Measurements from ENCODE around the gene DMD.
A peak's percentile ranks its signal among the peaks of the same experiment; 100 is the strongest.

The DMD gene

DNA sequence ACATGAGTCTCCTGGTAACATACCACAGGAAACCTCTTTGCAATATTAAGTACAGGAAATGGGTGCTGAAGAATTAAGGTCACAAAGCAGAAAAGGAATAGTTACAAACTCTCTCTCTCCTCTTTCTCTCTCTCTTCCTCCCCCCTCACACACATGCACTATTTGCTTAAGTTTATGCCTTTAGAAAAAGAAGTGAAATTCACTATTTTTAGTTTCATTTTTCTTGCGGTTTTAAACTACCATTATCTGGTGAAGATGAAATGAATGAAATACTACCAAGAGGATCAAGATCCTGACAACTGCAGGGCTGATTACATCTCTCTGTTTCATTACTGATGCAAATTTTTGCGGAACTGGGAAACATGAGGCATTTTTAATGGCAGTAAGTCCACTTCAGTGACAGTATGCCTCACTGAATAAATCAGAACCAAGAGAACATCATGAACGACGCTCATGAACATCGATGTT is 2075.2 kb downstream of the DMD start:
- DNase-seq = no peak

DNA sequence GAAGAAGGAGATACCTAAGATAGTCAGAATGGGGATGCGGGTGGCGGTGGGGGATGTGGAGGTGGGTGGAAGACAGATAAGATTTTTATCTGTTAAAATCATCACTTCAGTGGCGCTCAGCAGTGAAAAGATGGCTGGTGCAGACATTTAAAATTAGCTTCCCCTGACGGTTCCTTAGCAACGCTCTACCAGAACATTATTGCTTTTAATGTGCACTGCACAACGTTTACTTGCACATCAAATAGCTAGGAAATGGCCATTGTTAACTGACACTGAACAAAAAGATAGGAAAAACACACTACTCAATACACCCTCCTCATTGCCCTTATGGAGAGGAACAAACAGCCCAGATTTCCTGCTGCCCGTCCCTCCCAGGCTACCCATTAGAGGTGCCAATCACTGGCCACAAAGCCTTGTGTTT is 2078.5 kb downstream of the DMD start:
- peak in 19 of 56 donors; percentile 0 to 42 (median 4) for DNase-seq

DNA sequence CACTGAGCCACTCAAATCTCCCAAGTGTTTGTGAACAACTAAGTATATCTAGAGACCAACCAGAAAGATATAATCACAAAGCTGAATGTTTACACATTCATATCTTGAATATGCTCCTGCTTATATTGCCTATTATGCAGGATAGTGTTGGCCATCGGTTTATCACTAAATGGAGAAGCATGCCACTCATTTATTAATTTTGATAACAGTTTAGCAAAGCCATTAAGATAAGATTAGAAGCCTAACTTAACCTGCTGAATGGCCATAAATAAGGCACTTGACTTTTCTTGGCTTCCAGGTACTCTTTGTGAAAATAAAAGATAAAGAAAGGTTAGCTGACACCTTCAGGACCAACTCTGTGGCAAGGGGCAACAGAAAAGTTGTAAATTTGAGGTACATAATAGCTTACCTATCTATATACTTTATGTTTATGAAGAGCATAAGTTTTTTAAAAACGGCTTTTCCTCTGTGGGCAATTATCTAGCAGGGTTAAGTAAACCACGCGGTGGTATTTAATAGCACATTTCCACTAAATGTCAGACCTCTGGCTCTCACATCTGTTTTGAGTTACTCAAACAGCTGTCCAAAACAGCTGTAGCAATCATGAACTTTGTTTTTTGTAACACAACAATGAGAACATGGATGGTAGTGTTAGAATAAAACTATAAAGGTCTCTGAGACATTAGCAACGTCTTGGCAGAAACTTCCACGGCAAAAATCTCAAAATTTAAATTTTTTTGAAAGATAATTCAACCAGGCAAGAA is 2080.7 kb downstream of the DMD start:
- DNase-seq = no peak

DNA sequence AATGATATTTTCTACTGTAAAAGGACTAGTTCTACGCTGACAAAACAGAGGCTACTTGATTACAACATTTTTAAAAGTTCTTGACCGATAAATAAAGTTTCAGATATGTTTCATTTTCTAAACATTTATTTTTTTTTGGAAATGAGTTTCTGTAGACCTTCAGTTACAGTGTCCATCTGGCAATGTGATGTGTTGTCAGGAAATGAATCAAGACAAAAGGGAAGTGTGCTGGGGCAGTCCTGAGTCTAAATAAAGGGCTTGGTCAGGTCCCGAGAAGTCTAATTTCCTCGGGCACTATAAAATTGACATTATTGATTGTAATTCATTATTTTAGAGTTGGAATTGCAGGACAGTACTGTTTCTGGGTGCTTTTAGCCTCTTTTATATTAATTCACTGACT is 2082.5 kb downstream of the DMD start:
- no peak for DNase-seq

GRCh38 chrX:31127716-31128115 is 2083.6 kb downstream of the DMD start:
- no peak for DNase-seq

DNA sequence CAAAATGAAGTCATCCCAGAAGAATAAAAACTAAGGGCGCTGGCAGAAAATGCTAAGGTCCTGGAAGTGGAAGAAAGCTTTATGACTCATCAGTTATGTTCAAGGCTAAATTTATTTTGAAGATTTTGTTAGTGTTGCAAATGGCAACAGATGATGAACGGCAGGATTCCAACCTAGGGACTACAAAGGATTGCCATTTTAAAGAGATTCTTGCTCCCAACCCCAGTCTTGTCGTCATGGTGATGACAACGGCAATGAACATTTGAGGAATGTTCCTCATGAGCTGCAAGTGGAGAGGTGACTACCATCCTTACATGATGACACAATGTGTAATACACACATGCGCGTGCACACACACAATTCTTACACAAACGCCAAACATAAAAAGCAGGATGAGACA is 2085.1 kb downstream of the DMD start:
- DNase-seq = no peak

DNA sequence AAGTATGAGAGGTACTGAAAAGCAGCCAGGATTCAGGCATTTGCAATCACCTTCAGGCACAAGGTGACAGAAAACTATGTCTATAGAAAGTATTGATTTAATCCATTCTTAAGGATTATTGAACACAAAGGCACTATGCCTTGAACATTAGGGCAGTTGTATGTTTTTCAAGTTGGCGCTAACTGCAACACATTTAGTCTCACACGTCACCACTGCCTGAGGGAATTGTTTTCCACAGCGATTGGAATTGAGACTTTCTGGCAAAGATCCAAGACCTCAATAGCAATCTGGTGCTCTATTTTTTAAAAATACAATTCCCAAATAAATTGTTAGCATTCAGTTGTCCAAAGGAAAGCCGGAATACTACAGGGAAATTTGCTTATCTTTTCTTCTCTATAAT is 2086.8 kb downstream of the DMD start:
- no peak for DNase-seq

DNA sequence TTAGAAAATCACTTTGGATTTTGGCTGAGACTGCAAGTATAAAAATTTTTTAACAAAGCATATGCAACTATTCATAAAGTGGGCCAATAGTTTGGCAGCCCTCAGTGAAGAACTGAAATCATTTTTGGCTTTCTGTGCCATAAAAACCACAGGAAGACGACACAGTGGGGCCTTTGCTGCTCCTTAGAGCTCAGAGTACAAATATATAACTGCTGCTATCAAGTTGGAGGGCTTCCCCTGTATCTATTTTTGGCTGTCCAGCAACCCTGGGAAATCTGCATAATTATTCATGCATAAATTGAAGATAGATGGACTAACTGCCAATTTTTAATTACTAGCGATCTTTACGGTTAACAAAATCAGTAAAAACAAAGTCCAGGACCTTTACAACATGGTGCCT is 2088.0 kb downstream of the DMD start:
- no peak for DNase-seq

GRCh38 chrX:31117266-31117665 is 2094.1 kb downstream of the DMD start:
- no peak for DNase-seq

- DNase-seq = no peak
These were observed 2096.0 kb downstream of the DMD start for GRCh38 chrX:31115398-31115797.

GRCh38 chrX:31114858-31115257 is 2096.5 kb downstream of the DMD start:
- no peak for DNase-seq

DNA sequence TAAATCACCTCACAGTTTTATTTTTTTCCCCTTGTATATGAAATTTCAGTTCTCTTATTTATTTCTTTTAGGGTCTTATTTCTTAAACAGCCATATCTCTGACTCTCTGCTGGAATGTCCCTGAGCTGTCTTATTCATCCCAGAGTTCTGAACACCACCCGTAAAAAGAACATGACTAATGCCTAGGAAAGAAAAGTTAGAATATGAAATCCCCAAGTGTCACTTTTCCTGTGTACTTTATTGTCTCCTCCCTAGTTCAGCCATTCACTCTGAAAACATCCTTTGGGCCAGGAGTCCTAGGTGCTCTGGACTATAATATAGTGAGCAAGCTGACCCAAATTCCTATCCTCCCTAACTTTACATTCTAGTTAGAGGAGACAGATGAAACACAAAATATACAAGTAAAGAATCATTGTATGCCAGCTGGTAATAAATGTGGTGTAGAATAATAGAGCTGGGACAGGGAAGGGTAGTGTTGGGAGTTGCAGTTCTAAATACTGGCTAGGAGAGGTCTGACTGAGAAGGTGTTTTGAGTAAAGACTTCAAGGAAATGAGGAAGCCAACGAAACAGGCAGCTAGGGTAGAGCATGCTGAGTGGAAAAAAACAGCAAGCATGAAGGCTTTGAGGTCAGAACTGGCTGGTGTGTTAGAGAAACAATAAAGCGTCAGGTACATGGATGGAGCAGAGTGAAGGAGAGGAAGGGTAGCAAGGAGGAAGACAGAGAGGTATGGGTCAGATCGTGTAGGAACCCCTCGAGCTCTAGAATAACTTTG is 2098.9 kb downstream of the DMD start:
- no peak for DNase-seq

DNA sequence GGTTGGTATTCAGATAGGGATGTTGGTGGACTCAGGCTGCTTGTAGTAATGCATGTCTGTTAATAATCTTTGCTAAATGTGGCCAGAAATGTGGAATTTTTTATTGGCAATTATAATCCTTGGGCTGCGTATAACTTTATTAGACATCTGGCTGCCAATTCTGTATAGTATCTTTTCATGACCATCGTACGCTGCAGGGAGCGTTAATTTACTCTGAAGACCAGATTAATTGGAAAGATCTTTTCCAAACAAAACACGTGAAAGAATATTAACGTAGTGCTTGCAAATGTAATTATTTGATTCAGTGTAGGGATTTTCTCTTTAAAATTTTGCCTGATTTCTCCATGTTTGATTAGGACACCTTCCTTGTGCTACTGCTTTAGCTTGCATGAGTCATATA is 2100.7 kb downstream of the DMD start:
- DNase-seq = no peak

DNA sequence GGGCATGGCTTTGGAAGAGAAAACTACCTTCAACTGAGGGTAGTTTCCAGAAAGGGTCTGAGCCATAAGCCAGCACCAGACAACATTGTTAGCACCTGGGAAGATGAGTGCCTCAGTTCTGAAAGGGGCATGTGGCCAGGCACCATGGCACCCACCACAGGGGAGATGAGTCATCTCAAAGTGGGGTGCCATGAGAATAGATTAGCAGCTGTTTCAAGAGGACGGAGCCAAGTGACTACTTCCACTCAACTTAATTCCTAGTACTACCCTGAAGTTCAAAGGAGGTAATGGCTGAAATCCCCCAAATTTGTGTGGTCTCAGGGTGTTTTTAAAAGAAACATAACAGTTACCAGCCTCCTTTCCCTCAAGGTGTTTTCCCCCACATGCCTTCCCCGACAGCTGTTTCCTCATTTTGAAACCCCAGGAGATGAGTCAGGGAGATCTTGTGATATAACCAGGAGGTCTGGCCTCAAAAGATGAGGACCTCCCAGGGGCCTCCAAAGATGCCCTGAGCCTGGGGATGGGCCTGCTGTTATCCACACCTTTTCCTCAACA is 2111.7 kb downstream of the DMD start:
- DNase-seq = no peak

DNA sequence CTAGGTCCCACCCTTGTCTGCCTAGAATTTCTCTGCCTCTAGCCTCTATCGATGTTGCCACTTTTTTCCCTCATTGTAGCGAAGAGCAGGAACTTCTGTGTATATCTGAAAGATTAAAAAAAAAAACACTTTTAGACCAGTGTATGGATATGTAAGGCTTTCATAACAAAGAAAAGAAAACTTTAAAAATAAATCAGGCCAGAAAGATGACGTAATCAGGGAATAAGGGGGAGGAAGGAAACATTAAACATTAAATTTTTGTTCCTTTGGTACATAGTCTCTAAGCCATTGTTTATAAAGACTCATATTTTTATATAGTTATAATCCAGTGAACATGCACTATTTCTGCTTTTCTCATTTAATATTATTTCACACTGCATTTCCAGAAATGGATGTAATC is 2113.3 kb downstream of the DMD start:
- DNase-seq = no peak

GRCh38 chrX:31093639-31093975 is 2117.7 kb downstream of the DMD start:
- no peak for DNase-seq

DNA sequence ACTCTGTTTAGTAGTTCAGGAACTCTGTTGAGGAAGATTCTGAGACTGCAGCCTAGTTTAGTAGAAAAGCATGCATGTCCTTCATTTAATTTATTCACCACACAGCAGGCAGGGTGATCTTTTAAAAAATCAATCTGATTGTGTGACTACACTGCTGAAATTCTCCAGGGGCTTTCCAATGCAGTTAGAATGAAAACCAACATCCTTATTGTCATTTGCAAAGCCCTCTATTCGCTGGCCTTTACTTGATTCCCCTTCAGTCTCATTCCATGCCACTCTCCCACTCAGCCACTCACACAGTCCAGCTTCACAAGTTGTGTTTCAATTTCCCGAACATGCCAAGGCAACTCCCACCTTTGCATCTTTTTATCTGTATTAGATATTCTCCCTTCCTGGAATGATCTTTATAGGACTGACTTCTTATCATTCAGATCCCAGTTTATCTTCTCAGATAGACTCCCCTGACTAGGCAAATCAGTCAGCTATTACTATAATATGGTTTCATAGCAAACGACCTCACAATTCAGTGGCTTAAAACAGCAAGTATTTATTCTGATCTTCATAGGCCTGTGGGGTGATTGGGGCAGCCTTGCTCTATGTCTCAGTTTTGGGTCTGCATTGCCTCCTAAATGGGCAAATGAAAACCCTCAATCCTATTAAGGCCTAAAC is 2118.2 kb downstream of the DMD start:
- DNase-seq = no peak

DNA sequence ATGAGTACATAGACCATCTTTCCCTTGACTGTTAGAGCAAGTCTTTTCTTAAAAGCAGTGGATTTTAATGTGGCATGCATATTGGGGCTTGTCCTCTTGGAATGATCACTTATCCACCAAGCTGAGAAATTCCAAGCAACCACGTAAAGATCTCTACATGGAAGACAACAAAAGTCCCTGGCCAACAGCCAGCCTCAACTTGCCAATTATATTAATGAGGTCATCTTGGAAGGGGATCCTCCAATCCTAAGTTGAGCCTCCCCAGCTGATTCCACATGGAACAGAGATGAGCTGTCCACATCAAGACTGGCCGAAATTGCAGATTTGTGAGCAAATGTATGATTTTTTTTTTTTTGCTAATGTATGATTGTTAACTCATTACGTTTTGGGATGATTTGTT is 2118.9 kb downstream of the DMD start:
- DNase-seq = no peak

- no peak for DNase-seq
These were observed 2119.5 kb downstream of the DMD start for GRCh38 chrX:31091819-31092218.

GRCh38 chrX:31074522-31074921 is 2136.8 kb downstream of the DMD start:
- no peak for DNase-seq

- no peak for DNase-seq
These were observed 2139.6 kb downstream of the DMD start, which contains the start of gene FTHL17 for GRCh38 chrX:31071725-31072124. TSS of gene FTHL17 (minus strand) at chrX:31072041. CDS start at chrX:31071953, 88 bp downstream.

DNA sequence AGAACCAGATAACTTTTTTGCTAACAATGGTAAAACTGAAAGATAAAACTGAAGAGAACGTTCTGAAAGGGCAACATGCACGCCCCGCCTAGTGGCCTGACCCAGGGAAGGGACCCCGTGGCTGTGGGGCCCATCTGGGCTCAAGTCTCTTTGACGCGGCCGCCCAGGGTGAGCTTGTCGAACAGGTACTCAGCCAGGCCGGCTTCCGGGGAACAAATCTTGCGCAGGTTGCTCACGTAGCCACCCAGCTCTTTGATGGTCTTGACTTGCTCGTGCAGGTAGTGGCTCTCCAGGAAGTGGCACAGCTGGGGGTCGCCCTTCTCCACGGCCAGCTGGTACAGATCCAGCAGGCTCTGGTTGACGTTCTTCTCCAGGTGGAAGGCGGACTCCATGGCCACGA is 2140.1 kb downstream of the DMD start:
- DNase-seq = no peak

Data from nucleus accumbens (tissue), 56 donors.